Stimulated activated CD4-positive, alpha-beta T cell treated with anti-CD3 and anti-CD28 coated beads, TNF-alpha, amount 100 ng/mL, for 1 hour (primary cell): ENCODE measurements around the gene GARIN5A.

ENCODE experiments used
- DNase-seq, 3 donors: peaks; one replicate each; pipeline ENCODE4 v3.0.0-alpha.2; 2020; ENCODE audit warnings: low read depth in 3 of 3, low spot score in 1 of 3

Gene GARIN5A

DNA sequence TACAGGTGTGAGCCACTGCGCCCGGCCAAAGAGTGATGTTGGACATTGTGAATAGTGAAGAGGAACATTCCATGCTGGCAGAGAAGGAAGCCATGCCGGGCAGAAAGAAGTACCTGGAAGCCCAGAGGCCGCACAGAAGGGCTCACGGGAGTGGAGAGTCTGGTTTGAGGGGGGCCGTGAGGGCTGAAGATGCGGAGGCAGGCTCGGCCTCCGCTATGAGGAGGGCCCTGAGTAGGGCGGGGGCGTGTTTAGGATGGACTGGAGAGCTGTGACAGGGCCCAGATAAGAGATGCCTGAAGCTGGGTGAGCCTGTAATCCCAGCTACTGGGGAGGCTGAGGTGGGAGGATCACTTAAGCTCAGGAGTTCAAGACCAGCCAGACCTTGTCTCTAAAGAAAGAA is 32.7 kb upstream of the GARIN5A start:
- DNase-seq, result no peak

- no peak for DNase-seq
Measured at GRCh38 chr19:50508843-50509190, 32.2 kb upstream of the GARIN5A start.

DNA sequence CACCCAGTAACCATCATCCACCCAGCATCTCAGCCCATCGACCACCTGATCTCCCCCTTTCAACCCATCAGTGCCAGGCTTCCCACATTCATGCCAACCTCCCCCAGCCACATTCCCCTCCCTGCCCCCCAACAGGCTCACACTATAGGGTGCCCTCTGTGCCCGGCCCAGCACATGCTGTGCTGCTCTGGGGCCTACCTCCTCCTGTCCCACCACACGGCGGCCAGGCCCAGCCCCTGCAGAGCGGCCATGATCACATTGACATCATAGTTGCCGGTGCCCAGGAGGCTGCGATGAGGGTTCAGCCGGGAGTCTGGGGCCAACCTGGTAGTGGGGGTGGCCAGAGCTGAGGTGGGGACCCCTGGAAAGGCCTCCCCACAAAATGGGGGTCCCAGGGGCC is 30.7 kb upstream of the GARIN5A start:
- no peak for DNase-seq

GRCh38 chr19:50506700-50507099 is 30.1 kb upstream of the GARIN5A start:
- DNase-seq, result no peak

GRCh38 chr19:50505856-50506611 is 29.4 kb upstream of the GARIN5A start:
- no peak for DNase-seq

DNA sequence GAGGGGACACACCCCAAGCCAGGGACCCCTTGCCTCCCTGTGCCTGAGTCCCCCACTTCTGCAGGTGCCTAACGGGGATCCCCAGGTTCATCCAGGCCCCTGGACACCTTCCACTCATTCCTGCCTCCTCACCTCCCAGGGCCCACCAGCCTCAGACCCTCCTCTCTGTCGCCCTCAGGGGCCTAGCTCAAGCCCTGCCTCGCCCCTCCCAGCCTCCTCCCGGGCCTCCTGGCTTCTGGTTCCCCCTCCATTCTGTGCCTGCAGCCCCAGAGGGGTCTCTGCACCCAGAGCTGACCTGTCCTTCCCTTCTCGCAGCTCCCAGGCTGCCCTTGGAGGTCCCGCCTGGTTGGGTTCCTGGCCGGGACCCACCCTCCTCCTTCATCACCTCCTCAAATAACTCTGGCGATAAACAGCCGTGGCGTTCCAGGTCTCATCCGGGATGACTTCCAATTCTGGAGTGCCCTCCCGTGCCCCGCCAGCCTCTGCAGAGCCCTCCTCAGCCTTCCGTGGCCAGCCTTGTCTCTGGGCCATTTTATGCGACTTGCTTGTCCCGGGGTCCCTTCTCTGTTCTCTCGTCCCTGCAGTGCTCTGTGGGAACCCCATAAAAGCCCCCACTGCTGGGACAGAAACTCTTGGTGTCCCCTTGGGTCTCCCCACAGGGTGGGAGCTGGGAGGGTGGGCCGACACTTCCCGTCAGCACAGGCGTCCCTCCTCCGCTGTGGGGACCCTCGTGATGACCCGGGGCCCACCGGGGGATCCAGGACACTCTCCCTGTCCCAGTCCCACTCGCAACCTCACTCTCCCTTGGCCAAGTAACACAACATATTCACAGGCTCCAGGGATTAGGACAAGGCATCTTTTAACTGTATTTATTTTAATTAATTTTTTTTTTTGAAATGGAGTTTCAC is 25.2 kb upstream of the GARIN5A start:
- DNase-seq, result no peak

- DNase-seq, result no peak
Measured at GRCh38 chr19:50501186-50501567, 24.5 kb upstream of the GARIN5A start.

DNA sequence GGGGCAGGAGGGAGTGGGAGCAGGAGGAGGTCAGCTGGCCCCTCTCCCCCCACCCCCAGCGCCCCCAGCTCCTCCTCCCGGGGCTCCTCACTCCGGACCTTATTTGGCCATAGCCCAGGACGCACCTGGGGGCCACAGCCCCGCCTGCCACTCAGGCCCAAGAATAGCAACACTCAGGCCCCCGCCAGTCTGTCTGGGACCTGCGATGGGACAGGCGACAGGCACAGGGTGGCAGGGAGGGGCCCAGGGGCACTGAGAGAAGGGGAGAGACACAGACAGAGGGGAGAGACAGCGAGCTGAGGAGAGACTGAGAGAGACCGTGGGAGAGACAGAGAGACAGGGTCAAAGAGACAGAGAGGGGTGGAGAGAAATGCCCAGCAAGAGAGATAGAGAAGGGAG is 24.1 kb upstream of the GARIN5A start:
- DNase-seq, result no peak

GRCh38 chr19:50500060-50500752 is 23.6 kb upstream of the GARIN5A start:
- no peak for DNase-seq

DNA sequence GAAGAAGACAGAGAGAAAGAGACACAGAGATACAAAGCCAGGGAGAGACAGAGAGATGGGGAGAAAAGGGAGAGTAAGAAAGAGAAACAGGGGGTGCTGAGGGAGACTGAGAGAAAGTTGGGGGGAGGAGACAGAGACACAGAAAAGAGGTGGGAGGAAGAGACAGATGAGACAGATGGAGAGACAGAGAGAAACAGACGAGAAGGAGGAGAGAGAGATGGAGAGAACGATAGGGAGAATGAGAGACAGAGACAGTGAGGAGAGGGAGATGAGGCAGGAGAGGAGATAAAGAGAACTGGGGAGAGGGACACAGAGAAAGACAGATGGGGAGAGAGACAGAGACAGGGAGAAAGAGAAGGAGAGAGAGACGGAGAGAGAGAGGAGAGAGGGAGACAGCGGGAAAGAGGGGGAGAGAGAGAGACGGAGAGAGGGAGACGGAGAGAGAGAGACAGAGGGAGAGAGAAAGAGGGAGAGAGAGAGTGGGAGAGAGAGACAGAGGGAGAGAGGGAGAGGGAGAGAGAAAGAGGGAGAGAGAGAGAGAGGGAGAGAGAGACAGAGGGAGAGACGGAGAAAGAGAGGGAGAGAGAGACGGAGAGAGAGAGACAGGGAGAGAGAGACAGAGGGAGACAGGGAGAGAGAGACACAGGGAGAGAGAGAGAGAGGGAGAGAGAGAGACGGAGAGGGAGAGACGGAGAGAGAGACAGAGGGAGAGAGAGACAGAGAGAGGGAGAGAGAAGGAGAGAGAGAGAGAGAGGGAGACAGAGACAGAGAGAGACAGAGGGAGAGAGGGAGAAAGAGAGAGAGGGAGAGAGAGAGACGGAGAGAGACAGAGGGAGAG is 21.8 kb upstream of the GARIN5A start:
- no peak for DNase-seq

DNA sequence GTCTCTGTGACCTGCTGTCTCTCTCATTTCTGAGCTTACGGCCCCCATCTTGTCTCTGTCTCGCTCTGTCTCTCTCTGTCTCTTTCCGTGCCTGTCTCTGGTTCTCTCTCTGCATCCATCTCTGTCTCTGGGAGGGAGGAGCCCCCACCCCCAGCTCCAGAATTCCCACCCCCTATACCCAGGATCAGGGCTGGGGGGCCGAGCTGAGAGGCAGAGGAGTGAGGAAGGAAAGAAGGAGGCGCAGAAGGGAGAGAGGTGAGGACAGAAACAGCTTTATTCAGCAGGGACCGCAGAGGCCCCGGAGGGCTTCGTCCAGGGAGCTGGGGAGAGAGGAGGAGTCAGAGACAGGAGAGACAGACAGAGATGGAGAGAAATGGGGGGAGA is 20.4 kb upstream of the GARIN5A start:
- DNase-seq, result no peak

DNA sequence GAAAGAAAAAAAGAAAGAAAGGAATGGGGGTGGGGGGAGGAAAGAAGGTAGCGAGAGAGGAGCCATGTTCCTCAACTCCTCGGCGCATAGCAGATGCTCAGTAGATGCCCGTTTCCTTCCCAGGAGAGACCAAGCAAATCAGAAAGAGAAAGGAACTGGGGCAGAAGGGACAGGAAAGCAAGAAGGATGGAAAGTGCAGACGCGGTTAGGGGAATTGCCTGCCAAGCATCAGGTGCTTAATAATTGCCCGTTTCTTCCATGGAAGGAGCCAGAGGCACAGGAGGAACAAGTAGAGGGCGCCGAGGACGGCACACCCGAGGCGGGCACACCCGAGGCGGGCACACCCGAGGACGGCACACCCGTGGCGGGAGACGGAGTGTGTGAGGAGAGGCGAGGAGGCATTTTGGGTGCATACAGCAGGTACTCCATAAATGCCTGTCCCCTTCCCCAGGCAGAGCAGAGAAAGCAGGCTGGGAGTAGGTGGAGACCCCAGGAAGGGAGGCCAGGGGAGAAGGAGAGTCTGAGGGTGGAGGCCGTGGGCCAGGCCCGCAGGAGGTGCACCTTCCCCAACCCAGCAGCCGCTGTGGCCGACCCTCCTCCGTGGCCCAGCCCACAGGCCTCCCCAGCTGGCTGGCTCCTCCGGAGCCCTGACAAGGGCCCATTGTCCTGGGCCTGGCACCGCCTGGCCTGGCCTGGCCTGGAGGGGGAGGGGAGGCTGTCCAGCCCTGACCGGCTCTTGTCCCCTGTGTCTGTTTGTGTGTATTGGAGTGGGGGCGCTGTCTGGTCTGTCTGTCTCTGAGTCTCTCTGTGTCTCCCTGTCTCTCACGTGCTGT is 19.8 kb upstream of the GARIN5A start:
- DNase-seq, result no peak

DNA sequence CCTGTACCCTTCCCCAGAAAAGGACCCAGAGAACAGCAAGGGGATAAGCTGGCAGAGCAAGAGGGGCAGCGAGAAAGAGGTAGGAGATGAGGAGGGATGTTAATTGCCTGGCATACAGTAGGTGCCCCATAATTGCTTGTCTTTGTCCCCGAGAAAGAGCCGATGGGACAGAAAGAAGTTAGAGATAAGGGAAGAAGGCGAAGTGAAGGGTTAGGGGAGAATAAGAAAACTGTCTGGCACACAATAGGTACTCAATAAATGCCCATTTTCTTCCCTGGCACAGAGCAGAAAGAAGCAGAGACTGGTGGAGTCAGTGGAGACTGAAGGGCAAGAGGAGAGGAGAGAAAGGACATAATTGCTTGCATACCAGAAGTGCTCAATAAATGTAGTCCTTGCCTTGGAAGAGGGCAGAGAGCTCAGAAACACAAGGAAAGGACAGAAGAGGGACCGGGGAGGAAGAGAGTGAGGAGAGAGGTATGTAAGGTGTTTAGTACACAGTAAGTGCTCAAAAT is 18.4 kb upstream of the GARIN5A start:
- no peak for DNase-seq

DNA sequence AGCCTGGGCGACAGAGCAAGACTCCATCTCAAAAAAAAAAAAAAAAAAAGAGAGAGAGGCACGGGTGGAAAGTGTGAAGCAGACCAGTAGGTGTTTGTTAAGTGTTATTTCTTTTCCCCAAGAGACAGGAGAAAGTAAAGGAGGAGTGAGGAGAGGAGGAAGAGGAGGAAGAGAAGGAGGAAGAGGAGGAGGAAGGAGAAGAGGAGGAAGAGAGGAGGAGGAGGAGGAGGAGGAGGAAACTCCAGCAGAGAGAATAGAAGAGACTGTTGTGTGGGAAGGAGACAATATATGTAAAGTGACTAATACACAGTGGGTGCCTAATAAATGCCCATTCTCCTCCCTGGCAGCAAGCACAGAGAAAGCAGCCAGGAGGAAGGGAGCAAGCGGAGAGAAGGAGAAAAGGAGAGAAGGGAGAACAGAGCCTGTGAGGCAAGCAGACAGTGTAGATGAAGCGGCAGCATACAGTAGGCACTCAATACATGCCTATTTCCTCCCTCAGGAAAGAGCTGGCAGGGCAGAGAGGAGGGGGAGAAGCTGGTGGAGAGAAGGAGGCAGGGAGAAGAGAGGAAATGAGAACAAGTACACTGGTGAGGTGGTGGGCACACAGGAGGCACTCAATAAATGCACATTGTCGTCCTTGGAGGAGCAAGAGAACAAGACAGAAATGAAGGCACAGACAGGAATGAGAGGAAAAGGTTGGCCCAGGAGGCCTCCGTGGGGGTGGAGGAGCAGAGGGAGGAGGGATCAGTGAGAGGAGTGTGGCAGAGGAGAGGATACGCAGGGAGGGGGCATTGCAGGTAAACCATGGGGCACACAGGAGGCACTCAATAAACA is 17.8 kb upstream of the GARIN5A start:
- no peak for DNase-seq

DNA sequence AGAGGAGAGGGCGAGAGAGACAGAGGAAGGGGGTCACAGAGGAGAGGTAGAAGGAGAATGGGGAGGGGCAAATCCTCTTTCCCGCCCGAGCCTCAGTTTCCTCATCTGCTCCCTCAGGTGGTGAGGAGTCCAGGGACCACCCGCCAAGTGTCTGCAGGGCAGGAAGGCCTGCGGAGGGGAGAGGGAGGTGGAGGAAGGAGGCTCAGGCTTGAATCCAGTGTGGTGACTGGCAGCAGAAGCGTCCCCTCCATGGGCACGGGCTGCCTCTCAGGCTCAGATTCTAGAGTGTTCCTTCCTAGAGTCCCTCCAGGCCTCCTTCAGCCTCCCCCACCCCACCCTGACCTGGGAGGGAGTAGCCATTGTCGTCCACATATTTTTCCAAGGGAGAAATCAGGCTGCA is 16.5 kb upstream of the GARIN5A start:
- no peak for DNase-seq

GRCh38 chr19:50492303-50493052 is 15.8 kb upstream of the GARIN5A start:
- no peak for DNase-seq

GRCh38 chr19:50490991-50491472 is 14.4 kb upstream of the GARIN5A start:
- no peak for DNase-seq

- DNase-seq, result no peak
Measured at GRCh38 chr19:50490411-50490811, 13.8 kb upstream of the GARIN5A start.
